ENCODE results near the gene SLC4A7. TPM values are rescaled to one million over a fixed set of nuclear protein-coding genes. Genes with fewer than 3 reads are reported as not detected.

The SLC4A7 gene
- total and polyA plus RNA-seq, 4 donors: 11.3 to 91.5 (median 30.9) TPM

Small RNAs within 50 kb of the gene (small RNA-seq; reads per million reads assigned to genes)
- not detected for gene AC137675.1 (ENCODE audit: low replicate concordance)
- not detected for gene RNU1-96P (ENCODE audit: low replicate concordance)

Other genes starting within 250 kb of the SLC4A7 start
- 10 to 100 TPM; 12.5 to 33.1 TPM for gene NEK10, start 115.0 kb downstream of the SLC4A7 start, total RNA-seq
- 1 to 10 TPM; 6.1 to 8.7 TPM for gene NEK10, start 115.0 kb downstream of the SLC4A7 start, polyA plus RNA-seq (ENCODE audit: insufficient read length in 2 of 2)
- gene EOMES, start 237.9 kb upstream of the SLC4A7 start, total RNA-seq: 1 to 10 TPM in 1 of 2 donors, under 1 TPM in 1; 0.20 to 1.3 TPM
- gene EOMES, start 237.9 kb upstream of the SLC4A7 start, polyA plus RNA-seq (ENCODE audit: insufficient read length in 2 of 2): under 1 TPM in 1 of 2 donors, not detected in 1; 0.13 TPM